ENCODE measurements around the gene ACAD9. TPM values are rescaled to one million over a fixed set of nuclear protein-coding genes. Genes with fewer than 3 reads are reported as not detected.
A peak's percentile ranks its signal among the peaks of the same experiment; 100 is the strongest.

The ACAD9 gene
- total RNA-seq, 1 experiment from 2014 or later: 43.1 TPM

DNA sequence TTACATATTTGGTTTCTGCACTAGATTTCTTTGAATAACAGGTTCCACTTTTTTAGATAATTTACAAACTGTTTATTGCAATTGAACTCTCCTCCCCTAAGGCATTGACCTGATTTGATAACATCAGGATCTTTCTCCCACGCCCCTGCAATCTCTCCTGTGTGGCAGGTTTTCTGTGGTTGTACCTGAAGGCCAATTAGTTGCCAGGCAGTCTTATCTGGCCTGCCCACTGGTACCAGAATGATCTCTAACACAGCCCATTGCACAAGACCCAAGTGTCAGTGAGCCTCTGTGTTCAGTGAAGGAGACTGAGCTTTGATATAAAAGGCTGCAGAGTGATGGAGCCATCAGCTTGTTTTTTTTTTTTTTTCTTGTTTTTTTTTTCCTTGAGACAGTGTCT is 3.3 kb downstream of the ACAD9 start:
- no peak for DNase-seq (ENCODE audit: unreplicated experiment)
- H3K4me1 Mint-ChIP-seq (ENCODE audit: insufficient read depth, unreplicated experiment): peaks cover 34% of the 10 kb centered on the region
- no peak overlapping the region for H3K4me3 Mint-ChIP-seq (ENCODE audit: unreplicated experiment)
- peaks cover 52% of the 10 kb centered on the region for H3K36me3 Mint-ChIP-seq (ENCODE audit: insufficient read depth, unreplicated experiment)
- H3K9me3 Mint-ChIP-seq (ENCODE audit: unreplicated experiment): no peaks in the 10 kb centered on the region
- H3K27me3 Mint-ChIP-seq (ENCODE audit: insufficient read depth, unreplicated experiment): no peaks in the 10 kb centered on the region
- TF ChIP-seq, protein P1, sequence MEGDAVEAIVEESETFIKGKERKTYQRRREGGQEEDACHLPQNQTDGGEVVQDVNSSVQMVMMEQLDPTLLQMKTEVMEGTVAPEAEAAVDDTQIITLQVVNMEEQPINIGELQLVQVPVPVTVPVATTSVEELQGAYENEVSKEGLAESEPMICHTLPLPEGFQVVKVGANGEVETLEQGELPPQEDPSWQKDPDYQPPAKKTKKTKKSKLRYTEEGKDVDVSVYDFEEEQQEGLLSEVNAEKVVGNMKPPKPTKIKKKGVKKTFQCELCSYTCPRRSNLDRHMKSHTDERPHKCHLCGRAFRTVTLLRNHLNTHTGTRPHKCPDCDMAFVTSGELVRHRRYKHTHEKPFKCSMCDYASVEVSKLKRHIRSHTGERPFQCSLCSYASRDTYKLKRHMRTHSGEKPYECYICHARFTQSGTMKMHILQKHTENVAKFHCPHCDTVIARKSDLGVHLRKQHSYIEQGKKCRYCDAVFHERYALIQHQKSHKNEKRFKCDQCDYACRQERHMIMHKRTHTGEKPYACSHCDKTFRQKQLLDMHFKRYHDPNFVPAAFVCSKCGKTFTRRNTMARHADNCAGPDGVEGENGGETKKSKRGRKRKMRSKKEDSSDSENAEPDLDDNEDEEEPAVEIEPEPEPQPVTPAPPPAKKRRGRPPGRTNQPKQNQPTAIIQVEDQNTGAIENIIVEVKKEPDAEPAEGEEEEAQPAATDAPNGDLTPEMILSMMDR (IDR thresholded peaks at IDR 0.05; ENCODE audit: unreplicated experiment): no peak
- H3K27ac Mint-ChIP-seq (ENCODE audit: low read depth, unreplicated experiment): peak overlapping the region; percentile 31
- ChIA-PET CTCF (interaction anchor here (2.8 kb wide), 1 partner anchor 202 kb away, joined by 10 read pairs; no protein-coding TSS in a partner anchor), POLR2A (interaction anchor here (0.6 to 0.7 kb wide), 3 partner anchors 196 to 1002 kb away, joined by 3 read pairs; no protein-coding TSS in a partner anchor)
- no TSS peak for BruUV-seq (replicated peaks)
- intact Hi-C loops (cut with micrococcal nuclease): no loop called here

DNA sequence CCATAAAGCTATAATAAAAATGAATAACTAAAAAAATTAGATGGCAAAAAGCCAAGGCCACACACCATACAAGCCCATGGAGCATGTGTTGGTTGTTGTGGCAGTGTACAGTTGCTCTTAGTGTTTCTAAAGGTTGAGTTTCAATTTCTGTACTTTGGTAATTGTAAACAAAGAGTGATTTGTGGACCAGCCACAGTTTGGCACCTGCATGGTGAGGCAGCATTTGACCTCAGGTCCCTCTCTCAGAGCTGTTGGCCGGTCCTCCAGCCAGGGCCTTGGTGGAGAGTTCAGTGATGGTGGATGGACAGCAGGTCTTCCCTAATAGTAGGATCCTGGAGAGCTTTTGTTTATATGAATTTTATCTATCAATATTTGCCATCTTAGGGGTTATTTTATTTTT is 5.6 kb downstream of the ACAD9 start:
- Mint-ChIP-seq H3K27me3 (ENCODE audit: insufficient read depth, unreplicated experiment) (no peaks in the 10 kb centered on the region), H3K27ac (ENCODE audit: low read depth, unreplicated experiment) (no peak overlapping the region), H3K9me3 (ENCODE audit: unreplicated experiment) (no peaks in the 10 kb centered on the region), H3K36me3 (ENCODE audit: insufficient read depth, unreplicated experiment) (peaks cover 52% of the 10 kb centered on the region), H3K4me3 (ENCODE audit: unreplicated experiment) (no peak overlapping the region), H3K4me1 (ENCODE audit: insufficient read depth, unreplicated experiment) (peaks cover 24% of the 10 kb centered on the region)
- POLR2A ChIA-PET: interaction anchor here (1.2 kb wide), 1 partner anchor 231 kb away, joined by 3 read pairs; no protein-coding TSS in a partner anchor
- DNase-seq (ENCODE audit: unreplicated experiment): no peak
- BruUV-seq (replicated peaks): no TSS peak
- TF ChIP-seq, protein P1 (IDR thresholded peaks at IDR 0.05; ENCODE audit: unreplicated experiment): no peak
- CTCF ChIA-PET: interaction anchor here (0.7 kb wide), 1 partner anchor 267 kb away, joined by 3 read pairs; no protein-coding TSS in a partner anchor
- intact Hi-C loops (cut with micrococcal nuclease): no loop called here

DNA sequence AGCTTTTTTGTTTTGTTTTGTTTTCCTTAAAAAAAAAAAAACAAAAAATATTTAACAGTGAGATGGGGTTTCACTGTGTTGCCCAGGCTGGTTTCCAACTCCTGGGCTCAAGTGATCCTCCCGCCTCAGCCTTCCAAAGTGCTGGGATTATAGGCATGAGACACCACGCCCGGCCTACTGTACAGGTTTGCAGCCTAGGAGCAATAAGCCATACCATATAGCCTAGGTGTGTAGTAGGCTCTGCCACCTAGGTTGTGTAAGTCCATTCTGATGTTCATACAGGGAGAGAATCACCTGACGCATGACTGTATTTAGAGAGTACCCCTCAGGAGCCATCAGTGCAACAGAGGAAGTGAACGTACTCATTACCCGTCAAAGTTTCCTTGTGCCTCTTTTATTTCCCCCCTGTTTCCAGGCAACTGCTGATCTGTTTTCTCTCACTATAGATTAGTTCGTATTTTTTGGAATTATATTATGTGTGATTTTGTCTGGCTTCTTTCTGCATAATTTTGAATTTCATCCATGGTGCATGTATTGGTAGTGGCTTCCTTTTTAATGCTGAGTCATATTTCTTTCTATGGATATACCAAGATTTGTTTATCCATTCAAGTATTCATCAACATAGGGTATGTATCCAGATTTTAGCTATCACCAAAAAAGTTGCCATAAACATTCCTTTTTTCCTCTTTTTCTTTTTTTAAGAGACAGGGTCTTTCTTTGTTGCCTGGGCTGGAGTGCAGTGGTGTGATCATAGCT is 9.9 kb downstream of the ACAD9 start:
- Mint-ChIP-seq H3K27me3 (ENCODE audit: insufficient read depth, unreplicated experiment) (no peaks in the 10 kb centered on the region), H3K36me3 (ENCODE audit: insufficient read depth, unreplicated experiment) (peaks cover 61% of the 10 kb centered on the region), H3K4me3 (ENCODE audit: unreplicated experiment) (no peak overlapping the region), H3K9me3 (ENCODE audit: unreplicated experiment) (no peaks in the 10 kb centered on the region), H3K4me1 (ENCODE audit: insufficient read depth, unreplicated experiment) (no peaks in the 10 kb centered on the region), H3K27ac (ENCODE audit: low read depth, unreplicated experiment) (no peak overlapping the region)
- BruUV-seq (replicated peaks): no TSS peak
- no peak for DNase-seq (ENCODE audit: unreplicated experiment)
- intact Hi-C loops (cut with micrococcal nuclease): no loop called here
- ChIA-PET POLR2A (interaction anchor here (1.5 to 1.7 kb wide), 2 partner anchors 10 to 11 kb away, joined by 11 to 12 read pairs; partner anchors contain the start of gene ACAD9), CTCF (interaction anchor here (1.1 to 1.4 kb wide), 2 partner anchors 10 to 14 kb away, joined by 3 to 4 read pairs; no protein-coding TSS in a partner anchor)
- TF ChIP-seq, protein P1 (IDR thresholded peaks at IDR 0.05; ENCODE audit: unreplicated experiment): no peak

DNA sequence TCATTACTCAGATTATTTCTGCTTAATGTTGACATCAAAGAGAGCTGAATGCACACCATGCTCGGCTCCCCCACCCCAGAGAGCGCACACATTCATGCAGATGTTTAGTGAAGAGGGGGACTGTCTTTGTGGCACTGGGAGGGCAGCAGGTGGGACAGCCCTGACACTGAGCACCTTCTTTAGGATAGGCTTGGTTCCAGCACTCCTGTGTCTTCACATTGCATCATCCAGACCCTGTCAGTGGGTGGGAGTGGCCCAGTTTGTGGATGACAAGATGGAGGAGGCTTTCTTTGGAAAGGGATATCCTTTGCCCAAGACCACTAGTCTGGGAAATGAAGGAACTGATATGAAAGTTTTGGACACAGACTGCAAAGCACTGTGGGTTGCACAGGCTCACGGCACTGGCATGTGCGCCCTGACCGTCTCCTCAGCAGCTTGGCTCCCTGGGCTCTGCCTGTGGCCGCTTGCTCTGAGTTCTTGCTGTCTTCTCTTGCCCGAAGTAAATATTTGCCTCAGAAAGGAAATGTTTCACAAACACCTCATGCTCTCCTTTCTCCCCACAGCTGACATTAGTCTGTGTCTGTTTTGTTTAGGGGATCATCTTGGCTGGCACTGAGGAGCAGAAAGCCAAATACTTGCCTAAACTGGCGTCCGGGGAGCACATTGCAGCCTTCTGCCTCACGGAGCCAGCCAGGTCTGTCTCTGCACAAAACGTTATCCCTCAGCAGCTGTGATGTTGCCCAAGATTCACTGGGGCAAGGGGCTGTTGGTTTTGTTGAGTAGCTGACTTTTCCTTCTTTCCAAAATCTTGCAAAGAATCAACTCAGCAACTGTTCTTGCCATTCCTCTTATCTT is 16.6 kb downstream of the ACAD9 start:
- ChIA-PET POLR2A (no interaction called here), CTCF (no interaction called here)
- Mint-ChIP-seq H3K4me1 (ENCODE audit: insufficient read depth, unreplicated experiment) (peaks cover 6% of the 10 kb centered on the region), H3K36me3 (ENCODE audit: insufficient read depth, unreplicated experiment) (peaks cover 84% of the 10 kb centered on the region), H3K9me3 (ENCODE audit: unreplicated experiment) (no peaks in the 10 kb centered on the region), H3K4me3 (ENCODE audit: unreplicated experiment) (no peak overlapping the region), H3K27me3 (ENCODE audit: insufficient read depth, unreplicated experiment) (no peaks in the 10 kb centered on the region), H3K27ac (ENCODE audit: low read depth, unreplicated experiment) (peak overlapping the region; percentile 67)
- TF ChIP-seq, protein P1 (IDR thresholded peaks at IDR 0.05; ENCODE audit: unreplicated experiment): no peak
- no peak for DNase-seq (ENCODE audit: unreplicated experiment)
- no TSS peak for BruUV-seq (replicated peaks)
- intact Hi-C loops (cut with micrococcal nuclease): no loop called here
